ENCODE data around the gene SSC4D. TPM values are rescaled to one million over a fixed set of nuclear protein-coding genes. Genes with fewer than 3 reads are reported as not detected.

The SSC4D gene
- polyA plus RNA-seq, 1 experiment = 0.45 TPM

- DNase-seq (ENCODE audit: low read depth, low spot score) = no peak
- ChIA-PET CTCF (no interaction called here), POLR2A (interaction anchor here (0.6 to 2.0 kb wide), 5 partner anchors 30 to 179 kb away, joined by 3 to 11 read pairs (median 5); no protein-coding TSS in a partner anchor)
- H3K27ac ChIP-seq (ENCODE audit: low read depth, low read length) = peak overlapping the region; percentile 94
- TF ChIP-seq, protein P1, sequence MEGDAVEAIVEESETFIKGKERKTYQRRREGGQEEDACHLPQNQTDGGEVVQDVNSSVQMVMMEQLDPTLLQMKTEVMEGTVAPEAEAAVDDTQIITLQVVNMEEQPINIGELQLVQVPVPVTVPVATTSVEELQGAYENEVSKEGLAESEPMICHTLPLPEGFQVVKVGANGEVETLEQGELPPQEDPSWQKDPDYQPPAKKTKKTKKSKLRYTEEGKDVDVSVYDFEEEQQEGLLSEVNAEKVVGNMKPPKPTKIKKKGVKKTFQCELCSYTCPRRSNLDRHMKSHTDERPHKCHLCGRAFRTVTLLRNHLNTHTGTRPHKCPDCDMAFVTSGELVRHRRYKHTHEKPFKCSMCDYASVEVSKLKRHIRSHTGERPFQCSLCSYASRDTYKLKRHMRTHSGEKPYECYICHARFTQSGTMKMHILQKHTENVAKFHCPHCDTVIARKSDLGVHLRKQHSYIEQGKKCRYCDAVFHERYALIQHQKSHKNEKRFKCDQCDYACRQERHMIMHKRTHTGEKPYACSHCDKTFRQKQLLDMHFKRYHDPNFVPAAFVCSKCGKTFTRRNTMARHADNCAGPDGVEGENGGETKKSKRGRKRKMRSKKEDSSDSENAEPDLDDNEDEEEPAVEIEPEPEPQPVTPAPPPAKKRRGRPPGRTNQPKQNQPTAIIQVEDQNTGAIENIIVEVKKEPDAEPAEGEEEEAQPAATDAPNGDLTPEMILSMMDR (IDR thresholded peaks at IDR 0.05; ENCODE audit: low read depth, low read length) = no peak
- peak overlapping the region; percentile 89 for H3K4me3 ChIP-seq (ENCODE audit: low read depth, low read length)
- peaks cover 4% of the 10 kb centered on the region; the same call in 1 of the 2 replicates for H3K9me3 ChIP-seq (ENCODE audit: control insufficient read depth, insufficient read depth, low read length)
- H3K27me3 ChIP-seq (ENCODE audit: control insufficient read depth, insufficient read depth, low read length) = no peaks in the 10 kb centered on the region
Observed at GRCh38 chr7:76357475-76358010, 52.0 kb downstream of the SSC4D start.

GRCh38 chr7:76356823-76357222, 52.7 kb downstream of the SSC4D start:
- DNase-seq (ENCODE audit: low read depth, low spot score) = no peak
- CTCF ChIA-PET = no interaction called here
- POLR2A ChIA-PET = no interaction called here

GRCh38 chr7:76356115-76356514, 53.4 kb downstream of the SSC4D start:
- TF ChIP-seq, protein P1 (IDR thresholded peaks at IDR 0.05; ENCODE audit: low read depth, low read length) = no peak
- no peak overlapping the region for H3K27ac ChIP-seq (ENCODE audit: low read depth, low read length)
- peak overlapping the region; percentile 20; the same call in 1 of the 2 replicates for H3K4me3 ChIP-seq (ENCODE audit: low read depth, low read length)
- ChIA-PET CTCF (no interaction called here), POLR2A (no interaction called here)
- DNase-seq (ENCODE audit: low read depth, low spot score) = no peak
- no peaks in the 10 kb centered on the region for H3K27me3 ChIP-seq (ENCODE audit: control insufficient read depth, insufficient read depth, low read length)
- H3K9me3 ChIP-seq (ENCODE audit: control insufficient read depth, insufficient read depth, low read length) = peaks cover 4% of the 10 kb centered on the region; the same call in 1 of the 2 replicates

More at GRCh38 chr7:76356823-76357222, 52.7 kb downstream of the SSC4D start:
- no peaks in the 10 kb centered on the region for H3K27me3 ChIP-seq (ENCODE audit: control insufficient read depth, insufficient read depth, low read length)
- TF ChIP-seq, protein P1 (IDR thresholded peaks at IDR 0.05; ENCODE audit: low read depth, low read length) = no peak
- peaks cover 4% of the 10 kb centered on the region; the same call in 1 of the 2 replicates for H3K9me3 ChIP-seq (ENCODE audit: control insufficient read depth, insufficient read depth, low read length)
- peak overlapping the region; percentile 89 for H3K4me3 ChIP-seq (ENCODE audit: low read depth, low read length)
- H3K27ac ChIP-seq (ENCODE audit: low read depth, low read length) = no peak overlapping the region

DNA sequence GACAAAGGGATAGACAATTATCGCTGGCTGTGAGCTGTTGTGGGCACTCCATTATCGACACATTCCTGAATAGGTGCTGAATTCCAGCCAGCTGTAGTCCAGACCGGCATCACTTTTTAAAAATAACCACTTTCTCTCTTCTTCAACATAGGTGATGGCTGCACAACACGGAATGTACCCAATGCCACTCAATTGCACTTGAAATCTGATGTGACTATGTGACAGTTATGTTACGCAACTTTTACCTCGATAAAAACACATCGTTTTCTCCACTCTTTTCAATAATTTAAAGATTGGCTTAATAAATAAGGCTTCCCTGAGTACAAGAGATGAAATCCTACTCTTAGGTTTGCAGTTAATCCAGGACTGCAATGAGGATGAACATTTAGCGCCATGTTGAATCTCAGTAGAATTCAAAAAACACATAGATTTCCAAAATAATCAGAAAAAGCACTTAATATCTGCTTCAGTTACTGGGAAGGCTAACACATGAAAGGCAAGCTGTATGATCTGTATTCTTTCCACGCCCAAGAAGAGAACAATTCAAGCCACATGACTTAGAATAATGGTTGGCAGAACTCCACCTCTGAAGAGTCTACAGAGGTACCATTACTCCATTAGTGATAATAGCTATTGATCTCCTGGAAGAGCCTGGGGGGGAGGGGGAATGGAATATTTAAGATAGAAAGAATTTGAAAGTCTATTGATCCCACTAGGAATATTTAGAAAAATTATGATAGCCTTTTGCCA, 54.3 kb downstream of the SSC4D start:
- Histone ChIP-seq H3K27ac (ENCODE audit: low read depth, low read length) (no peak overlapping the region), H3K4me3 (ENCODE audit: low read depth, low read length) (no peak overlapping the region), H3K9me3 (ENCODE audit: control insufficient read depth, insufficient read depth, low read length) (peaks cover 4% of the 10 kb centered on the region; the same call in 1 of the 2 replicates), H3K27me3 (ENCODE audit: control insufficient read depth, insufficient read depth, low read length) (no peaks in the 10 kb centered on the region)
- TF ChIP-seq, protein P1 (IDR thresholded peaks at IDR 0.05; ENCODE audit: low read depth, low read length) = no peak
- CTCF ChIA-PET = no interaction called here
- POLR2A ChIA-PET = no interaction called here
- no peak for DNase-seq (ENCODE audit: low read depth, low spot score)

DNA sequence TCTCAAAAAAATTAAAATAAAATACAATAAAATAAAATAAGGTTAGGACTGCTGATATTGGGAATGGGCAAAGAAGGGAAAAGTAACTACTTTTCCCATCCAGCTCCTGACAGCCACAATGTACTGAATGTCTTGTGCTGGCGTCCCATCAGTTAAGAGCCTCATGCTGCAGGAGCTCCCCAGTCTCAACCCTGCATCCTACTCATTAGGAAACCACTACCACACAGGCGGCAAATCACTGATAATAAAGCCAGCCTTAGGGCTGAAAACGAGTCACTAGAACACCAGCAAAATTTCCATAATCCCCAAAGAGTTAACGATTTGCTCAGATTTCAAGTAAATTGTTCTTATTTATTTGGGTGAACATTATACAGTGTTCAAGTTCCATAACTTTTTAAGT, 55.0 kb downstream of the SSC4D start:
- ChIA-PET CTCF (no interaction called here), POLR2A (no interaction called here)
- TF ChIP-seq, protein P1 (IDR thresholded peaks at IDR 0.05; ENCODE audit: low read depth, low read length) = no peak
- H3K9me3 ChIP-seq (ENCODE audit: control insufficient read depth, insufficient read depth, low read length) = peaks cover 4% of the 10 kb centered on the region; the same call in 1 of the 2 replicates
- H3K4me3 ChIP-seq (ENCODE audit: low read depth, low read length) = no peak overlapping the region
- no peak overlapping the region for H3K27ac ChIP-seq (ENCODE audit: low read depth, low read length)
- H3K27me3 ChIP-seq (ENCODE audit: control insufficient read depth, insufficient read depth, low read length) = no peaks in the 10 kb centered on the region
- DNase-seq (ENCODE audit: low read depth, low spot score) = no peak
